ENCODE measurements around the gene DDIT3. TPM values are rescaled to one million over a fixed set of nuclear protein-coding genes. Genes with fewer than 3 reads are reported as not detected.
"Not testable (repeated sequence)": the region's sequence is repeated elsewhere in the genome, so short reads cannot be mapped to it uniquely, and the experiment has no call there.

Gene DDIT3
- polyA plus RNA-seq, 1 experiment = 64.9 TPM

GRCh38 chr12:57515934-57516541 lies 4.3 kb downstream of the DDIT3 start:
- no peak for DNase-seq (ENCODE audit: low read depth, low spot score)
- H3K4me3 ChIP-seq (ENCODE audit: low read depth, low read length) = no peak overlapping the region
- H3K27me3 ChIP-seq (ENCODE audit: control insufficient read depth, insufficient read depth, low read length) = no peaks in the 10 kb centered on the region
- ChIA-PET CTCF (interaction anchor here (1.2 kb wide), 1 partner anchor 67 kb away, joined by 3 read pairs; no protein-coding TSS in a partner anchor), POLR2A (interaction anchor here (0.6 kb wide), 2 partner anchors 10 to 52 kb away, joined by 4 read pairs; no protein-coding TSS in a partner anchor)
- H3K27ac ChIP-seq (ENCODE audit: low read depth, low read length) = peak overlapping the region; percentile 47
- H3K9me3 ChIP-seq (ENCODE audit: control insufficient read depth, insufficient read depth, low read length) = peaks cover 5% of the 10 kb centered on the region; the same call in 1 of the 2 replicates
- TF ChIP-seq CTCF (IDR thresholded peaks at IDR 0.05; ENCODE audit: low read depth, low read length) = no peak

- no peak for DNase-seq (ENCODE audit: low read depth, low spot score)
- H3K27ac ChIP-seq (ENCODE audit: low read depth, low read length) = peak overlapping the region; percentile 47
- ChIA-PET POLR2A (no interaction called here), CTCF (interaction anchor here (1.2 kb wide), 1 partner anchor 68 kb away, joined by 3 read pairs; no protein-coding TSS in a partner anchor)
- H3K27me3 ChIP-seq (ENCODE audit: control insufficient read depth, insufficient read depth, low read length) = no peaks in the 10 kb centered on the region
- H3K4me3 ChIP-seq (ENCODE audit: low read depth, low read length) = no peak overlapping the region
- peaks cover 5% of the 10 kb centered on the region; the same call in 1 of the 2 replicates for H3K9me3 ChIP-seq (ENCODE audit: control insufficient read depth, insufficient read depth, low read length)
- no peak for TF ChIP-seq CTCF (IDR thresholded peaks at IDR 0.05; ENCODE audit: low read depth, low read length)
These were observed 4.8 kb downstream of the DDIT3 start for GRCh38 chr12:57515408-57515933.

- Histone ChIP-seq H3K27me3 (ENCODE audit: control insufficient read depth, insufficient read depth, low read length) (no peaks in the 10 kb centered on the region), H3K27ac (ENCODE audit: low read depth, low read length) (no peak overlapping the region), H3K9me3 (ENCODE audit: control insufficient read depth, insufficient read depth, low read length) (peaks cover 2% of the 10 kb centered on the region; the same call in 1 of the 2 replicates), H3K4me3 (ENCODE audit: low read depth, low read length) (no peak overlapping the region)
- no peak for DNase-seq (ENCODE audit: low read depth, low spot score)
- CTCF ChIA-PET = no interaction called here
- no peak for TF ChIP-seq CTCF (IDR thresholded peaks at IDR 0.05; ENCODE audit: low read depth, low read length)
- POLR2A ChIA-PET = no interaction called here
These were observed 5.5 kb downstream of the DDIT3 start for GRCh38 chr12:57514720-57515407.

GRCh38 chr12:57514246-57514645 lies 6.1 kb downstream of the DDIT3 start:
- ChIA-PET POLR2A (interaction anchor here (0.6 to 0.7 kb wide), 2 partner anchors 9 to 13 kb away, joined by 3 to 10 read pairs; no protein-coding TSS in a partner anchor), CTCF (interaction anchor here (0.6 kb wide), 1 partner anchor 149 kb away, joined by 4 read pairs; no protein-coding TSS in a partner anchor)
- not testable (repeated sequence) for H3K9me3 ChIP-seq (ENCODE audit: control insufficient read depth, insufficient read depth, low read length); H3K27ac ChIP-seq (ENCODE audit: low read depth, low read length); DNase-seq (ENCODE audit: low read depth, low spot score); H3K4me3 ChIP-seq (ENCODE audit: low read depth, low read length); H3K27me3 ChIP-seq (ENCODE audit: control insufficient read depth, insufficient read depth, low read length)

- not testable (repeated sequence) for H3K9me3 ChIP-seq (ENCODE audit: control insufficient read depth, insufficient read depth, low read length); DNase-seq (ENCODE audit: low read depth, low spot score); H3K27me3 ChIP-seq (ENCODE audit: control insufficient read depth, insufficient read depth, low read length); H3K27ac ChIP-seq (ENCODE audit: low read depth, low read length); H3K4me3 ChIP-seq (ENCODE audit: low read depth, low read length)
- ChIA-PET POLR2A (interaction anchor here (0.6 to 0.7 kb wide), 2 partner anchors 9 to 13 kb away, joined by 3 to 10 read pairs; no protein-coding TSS in a partner anchor), CTCF (interaction anchor here (0.6 kb wide), 1 partner anchor 149 kb away, joined by 4 read pairs; no protein-coding TSS in a partner anchor)
These were observed 6.6 kb downstream of the DDIT3 start for GRCh38 chr12:57513677-57514076.
